NCI-H1092 treated with DMSO at 0.1 percent for 48 hours (cell line): ENCODE measurements around the gene UBE2H.
"Not testable (repeated sequence)": the region's sequence is repeated elsewhere in the genome, so short reads cannot be mapped to it uniquely, and the experiment has no call there.

Experiments
- DNase-seq: peaks from one replicate; lab custom pipeline; 2025; lab: John Stamatoyannopoulos, UW

The UBE2H gene

GRCh38 chr7:129952653-129953560 lies at the start of gene UBE2H:
UBE2H (minus strand) TSS chr7:129952960; CDS start chr7:129952555, 405 bp downstream.
- DNase-seq = peak; percentile 92

GRCh38 chr7:129998446-129998845 lies 45.7 kb upstream of the UBE2H start:
- no peak for DNase-seq

GRCh38 chr7:129997285-129997684 lies 44.5 kb upstream of the UBE2H start:
- no peak for DNase-seq

GRCh38 chr7:129993275-129993674 lies 40.5 kb upstream of the UBE2H start:
- no peak for DNase-seq

- DNase-seq = no peak
Measured at GRCh38 chr7:129990403-129991192, 37.8 kb upstream of the UBE2H start.

DNA sequence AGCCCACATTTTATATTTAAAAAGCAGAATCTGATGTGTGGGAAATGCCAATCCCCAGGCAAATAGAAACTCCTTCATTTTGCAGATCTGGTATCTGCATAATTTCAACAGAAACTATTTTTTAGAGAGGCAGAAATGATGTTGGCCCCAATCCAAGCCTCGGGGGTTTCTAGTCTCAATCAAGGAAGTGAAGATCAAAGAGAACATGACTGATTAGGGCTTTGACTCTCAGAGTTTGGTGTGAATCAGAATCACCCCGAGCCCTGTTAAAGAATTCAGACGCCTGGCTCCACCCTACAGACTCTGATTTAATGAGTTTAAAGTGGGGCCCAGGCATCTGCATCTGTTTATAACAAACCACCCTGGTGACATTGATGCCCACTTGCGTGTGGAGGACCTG lies 36.7 kb upstream of the UBE2H start:
- DNase-seq = no peak

- DNase-seq = no peak
Measured at GRCh38 chr7:129986600-129986999, 33.8 kb upstream of the UBE2H start.

- no peak for DNase-seq
Measured at GRCh38 chr7:129980667-129981066, 27.9 kb upstream of the UBE2H start.

DNA sequence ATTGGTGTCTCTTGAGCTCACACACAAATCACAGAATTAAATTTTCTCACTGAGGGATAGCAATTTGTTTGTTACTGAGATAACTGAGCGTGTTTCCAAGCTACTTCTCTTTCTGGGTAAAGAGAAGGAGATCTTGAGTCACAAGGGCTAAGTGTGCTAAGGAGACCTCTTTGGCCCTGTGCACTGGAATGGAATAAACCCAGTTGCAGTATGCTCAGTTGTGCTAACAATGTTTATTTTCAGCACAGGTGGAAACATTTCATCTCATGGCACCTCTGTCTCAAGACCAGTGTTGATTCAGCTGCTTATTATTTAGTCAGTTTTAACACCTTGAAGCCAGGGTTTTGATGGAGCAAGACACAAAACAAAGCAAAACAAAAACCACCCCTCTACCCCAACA lies 22.5 kb upstream of the UBE2H start:
- DNase-seq = no peak

- DNase-seq = no peak
Measured at GRCh38 chr7:129970816-129971215, 18.1 kb upstream of the UBE2H start.

DNA sequence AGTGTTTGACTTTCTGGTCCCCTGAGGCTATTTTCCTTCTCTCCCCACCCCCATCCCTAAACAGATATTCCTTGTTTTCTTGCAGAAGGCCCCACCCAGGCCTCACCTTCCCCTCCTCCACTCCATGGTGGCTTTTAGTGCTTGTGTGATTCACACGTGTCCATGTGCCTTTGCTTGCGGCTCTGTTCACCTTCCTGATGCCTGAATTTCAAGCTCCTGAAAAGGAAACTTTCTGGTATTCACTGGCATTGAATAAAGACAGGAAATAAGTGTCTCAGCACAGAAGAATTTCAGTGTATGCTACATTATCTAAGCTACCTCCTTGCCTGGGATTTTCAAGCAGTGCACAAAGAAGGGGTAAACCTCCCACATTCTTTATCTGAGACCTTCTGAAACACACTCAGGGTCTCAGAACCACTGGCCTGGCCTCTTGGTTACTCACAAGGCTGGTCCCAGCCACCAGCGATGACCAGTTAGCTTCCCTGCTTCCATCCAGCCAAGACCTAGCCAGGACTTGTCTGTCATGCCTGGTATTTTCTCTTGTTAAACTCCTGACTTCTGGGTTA lies 17.2 kb upstream of the UBE2H start:
- DNase-seq = no peak

- DNase-seq = no peak
Measured at GRCh38 chr7:129968592-129969383, 16.0 kb upstream of the UBE2H start.

DNA sequence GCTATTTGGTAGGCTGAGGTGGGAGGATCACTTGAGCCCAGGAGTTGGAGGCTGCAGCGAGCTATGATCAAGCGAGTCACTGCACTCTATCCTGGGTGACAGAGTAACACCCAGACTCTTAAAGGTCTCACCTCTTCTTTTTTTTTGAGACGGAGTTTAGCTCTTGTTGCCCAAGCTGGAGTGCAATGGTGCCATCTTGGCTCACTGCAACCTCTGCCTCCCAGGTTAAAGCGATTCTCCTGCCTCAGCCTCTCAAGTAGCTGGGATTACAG lies 7.4 kb upstream of the UBE2H start:
- not testable (repeated sequence) for DNase-seq

GRCh38 chr7:129959471-129960203 lies 6.9 kb upstream of the UBE2H start:
- DNase-seq = no peak

DNA sequence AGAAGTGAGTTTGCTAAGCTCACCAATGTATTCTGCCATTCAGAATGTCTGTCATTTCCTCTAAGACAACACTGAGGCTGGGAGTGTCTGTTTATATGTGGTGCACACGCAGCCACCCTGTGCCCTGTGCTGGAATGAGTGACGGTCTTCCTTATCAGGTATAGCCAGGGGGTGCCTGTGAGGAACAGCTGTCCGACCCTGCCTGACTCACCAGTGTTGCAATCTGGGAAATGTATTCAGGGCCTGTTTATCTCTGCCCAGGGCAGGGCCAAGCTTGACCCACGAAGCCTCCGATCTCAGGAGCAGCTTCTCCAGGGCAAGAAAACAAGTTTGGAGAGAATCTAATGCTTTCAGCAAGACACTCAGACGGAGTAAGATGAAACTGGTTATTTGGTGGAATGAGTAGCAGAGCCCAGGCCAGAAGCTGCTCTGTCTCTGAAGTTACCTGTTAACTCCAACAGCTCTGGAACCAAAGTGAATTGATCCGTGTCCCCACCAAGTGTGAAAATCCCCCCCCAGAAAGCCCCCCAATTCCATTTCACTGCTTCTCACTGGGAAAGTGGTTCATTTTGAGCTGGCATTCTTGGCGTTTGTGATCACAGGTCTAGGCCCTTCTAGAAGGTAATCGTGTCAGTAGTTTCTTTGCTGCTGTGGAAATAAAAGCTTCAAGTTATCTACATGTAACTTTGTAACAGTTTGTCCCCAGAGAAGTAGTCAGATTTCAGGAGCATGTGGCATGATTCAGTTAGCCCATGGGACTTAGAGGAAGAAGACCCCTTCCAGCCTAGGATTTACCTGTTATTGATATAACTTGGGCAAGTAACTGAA lies 6.1 kb upstream of the UBE2H start:
- no peak for DNase-seq

- no peak for DNase-seq
Measured at GRCh38 chr7:129955993-129956543, 3.3 kb upstream of the UBE2H start.

- peak; percentile 25 for DNase-seq
Measured at GRCh38 chr7:129952086-129952652, 591 bp downstream of the UBE2H start.

GRCh38 chr7:129951226-129952085 lies 1.3 kb downstream of the UBE2H start:
- peak; percentile 71 for DNase-seq

DNA sequence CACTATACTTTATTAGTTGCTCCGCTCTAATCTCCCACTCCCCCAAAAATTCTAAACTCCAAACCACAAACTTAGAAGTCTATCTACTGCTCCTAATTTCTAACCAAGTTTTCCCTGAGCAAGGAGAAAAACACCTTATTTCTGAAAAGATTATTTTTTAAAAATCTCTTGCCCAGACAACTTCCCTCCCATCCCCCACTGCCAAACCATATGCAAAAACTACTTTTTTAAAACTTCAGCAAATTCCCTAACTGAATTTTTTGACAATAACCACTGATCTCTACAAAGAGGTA lies 1.9 kb downstream of the UBE2H start:
- no peak for DNase-seq
